Measurements from ENCODE around the gene GJA1.

Gene GJA1

GRCh38 chr6:121482751-121483150 is 47.3 kb downstream of the GJA1 start:
- DNase-seq (ENCODE audit: low read depth, low spot score), result no peak

- no peak for DNase-seq (ENCODE audit: low read depth, low spot score)
Observed at GRCh38 chr6:121485359-121485811, 49.9 kb downstream of the GJA1 start.

- DNase-seq (ENCODE audit: low read depth, low spot score), result no peak
Observed at GRCh38 chr6:121491576-121491975, 56.1 kb downstream of the GJA1 start.

DNA sequence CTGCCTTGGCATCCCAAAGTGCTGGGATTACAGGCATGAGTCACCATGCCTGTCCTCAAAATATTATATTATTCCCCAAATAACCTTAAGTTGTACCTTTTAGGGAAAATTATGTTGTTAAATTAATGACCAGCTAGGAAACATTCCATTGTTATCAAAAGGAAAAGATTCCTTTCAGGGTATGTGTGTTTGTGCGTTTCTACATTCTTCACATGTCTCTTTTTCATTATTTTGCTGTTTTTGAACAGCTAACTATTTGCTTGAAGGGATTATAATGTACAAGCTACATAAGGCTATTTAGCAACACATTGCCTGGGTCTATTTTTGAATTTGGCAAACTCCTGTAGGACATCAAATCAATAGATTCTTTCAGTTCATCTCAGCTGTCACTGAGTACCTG is 57.1 kb downstream of the GJA1 start:
- DNase-seq (ENCODE audit: low read depth, low spot score), result no peak

DNA sequence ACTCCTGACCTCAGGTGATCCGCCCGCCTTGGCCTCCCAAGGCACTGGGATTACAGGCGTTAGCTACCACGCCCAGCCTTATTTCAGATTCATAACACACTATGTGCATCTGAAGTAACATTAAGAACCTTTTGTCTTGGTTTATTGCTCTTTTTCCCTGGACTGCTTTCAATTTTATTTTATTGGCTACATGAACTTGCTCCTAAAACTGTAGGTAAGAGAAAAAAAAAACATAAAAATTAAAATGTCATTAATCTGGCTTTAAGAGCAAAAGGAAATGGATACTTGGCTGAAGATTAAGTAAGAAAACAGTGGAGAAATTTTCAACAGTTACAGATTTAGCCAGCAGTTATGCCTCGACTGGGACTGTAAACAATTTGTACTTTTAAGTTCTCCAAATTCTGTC is 62.5 kb downstream of the GJA1 start:
- DNase-seq (ENCODE audit: low read depth, low spot score), result no peak

- no peak for DNase-seq (ENCODE audit: low read depth, low spot score)
Observed at GRCh38 chr6:121498481-121499276, 63.2 kb downstream of the GJA1 start.

Measured in brain pericyte (primary cell).